PC-3 (cell line): ENCODE measurements around the gene MYO6. TPM values are rescaled to one million over a fixed set of nuclear protein-coding genes. Genes with fewer than 3 reads are reported as not detected.

Experiments used
- ATAC-seq: fragments of 200-7000 bp; cut with Tn5 transposase; 2 replicates; pipeline ENCODE4 v1.9.1; 2020; ENCODE audit warnings: mild to moderate bottlenecking, moderate library complexity
- BruUV-seq: library from RNA; stranded (reverse); fragments of 400-500 nt; replicated peaks from 2 replicates; lab custom pipeline; 2021; lab: Mats Ljungman, UMichigan
- CTCF ChIA-PET: fragments of 300-600 bp; sonication (Branson Sonifier 250); formaldehyde crosslinking; loops from one replicate; lab custom pipeline; 2022; ENCODE audit warnings: antibody characterized with exemption; lab: Charles Lee
- POLR2A ChIA-PET: fragments of 300-600 bp; sonication (Branson Sonifier 250); formaldehyde crosslinking; loops from one replicate; lab custom pipeline; 2022; ENCODE audit warnings: antibody characterized with exemption; ENCODE audit not compliant: unreplicated experiment; lab: Charles Lee
- DNase-seq: peaks from one replicate; pipeline ENCODE4 v3.0.0-alpha.2; 2015
- H2AFZ ChIP-seq: fragments of 300-600 bp; sonication (generic); 2 replicates; pipeline ENCODE4 v1.6.0; 2016; ENCODE audit warnings: antibody characterized with exemption, low read length
- H3F3A ChIP-seq: fragments of 300-600 bp; sonication (generic); one replicate; pipeline ENCODE4 v1.6.0; 2017; ENCODE audit warnings: antibody characterized with exemption, low read length, control low read depth, mild to moderate bottlenecking; ENCODE audit not compliant: unreplicated experiment
- H3K27ac ChIP-seq: fragments of 300-600 bp; sonication (generic); 2 replicates; pipeline ENCODE4 v1.5.1; 2016; ENCODE audit warnings: mild to moderate bottlenecking, low read length
- H3K27me3 ChIP-seq: fragments of 300-600 bp; sonication (generic); 2 replicates; pipeline ENCODE4 v1.6.1; 2016; ENCODE audit warnings: low read length, mixed read lengths
- H3K36me3 ChIP-seq: fragments of 300-600 bp; sonication (generic); 2 replicates; pipeline ENCODE4 v1.6.1; 2016; ENCODE audit warnings: low read depth, mixed run types, low read length, mixed read lengths
- H3K4me1 ChIP-seq: fragments of 300-600 bp; sonication (generic); 2 replicates; pipeline ENCODE4 v1.5.1; 2016; ENCODE audit warnings: low read length; ENCODE audit not compliant: insufficient read depth
- H3K4me2 ChIP-seq: fragments of 300-600 bp; sonication (generic); 2 replicates; pipeline ENCODE4 v1.6.0; 2016; ENCODE audit warnings: low read length
- H3K4me3 ChIP-seq: fragments of 300-600 bp; sonication (generic); 2 replicates; pipeline ENCODE4 v1.5.1; 2016; ENCODE audit warnings: mild to moderate bottlenecking, low read length, mixed read lengths
- H3K79me2 ChIP-seq: fragments of 300-600 bp; sonication (generic); 2 replicates; pipeline ENCODE4 v1.6.1; 2017; ENCODE audit warnings: low read length, mixed read lengths
- H3K9ac ChIP-seq: fragments of 300-600 bp; sonication (generic); 2 replicates; pipeline ENCODE4 v1.6.0; 2016; ENCODE audit warnings: mild to moderate bottlenecking, low read length
- H3K9me2 ChIP-seq: fragments of 300-600 bp; sonication (generic); replicated peaks from 2 replicates; pipeline ENCODE4 v1.6.1; 2016; ENCODE audit warnings: mixed run types, low read length, mixed read lengths
- H3K9me3 ChIP-seq: fragments of 300-600 bp; sonication (generic); 2 replicates; pipeline ENCODE4 v1.6.1; 2016; ENCODE audit warnings: low read length, mixed read lengths
- H4K20me1 ChIP-seq: fragments of 300-600 bp; sonication (generic); 2 replicates; pipeline ENCODE4 v1.6.1; 2016; ENCODE audit warnings: low read length, mixed read lengths
- EZH2 ChIP-seq: fragments of 300-600 bp; sonication (generic); IDR thresholded peaks from one replicate; pipeline ENCODE4 v1.6.1; 2017; ENCODE audit warnings: antibody characterized with exemption, mild to moderate bottlenecking, low read length; ENCODE audit not compliant: unreplicated experiment
- EZH2phosphoT487 ChIP-seq: fragments of 300-600 bp; sonication (generic); IDR thresholded peaks from 2 replicates; pipeline ENCODE4 v1.6.1; 2018; ENCODE audit warnings: mild to moderate bottlenecking, antibody characterized with exemption, low read length, borderline replicate concordance
- intact Hi-C: fragments of 100-400 bp; cut with micrococcal nuclease; formaldehyde crosslinking; loops from 2 replicates; pipeline ENCODE4 v1.9.0; 2023
- total RNA-seq: library from RNA; depleted of rRNA; stranded (reverse); fragments of >200 nt; gene quantifications from 2 replicates; pipeline ENCODE4 v1.2.3, GENCODE V29; 2014
- TF ChIP-seq, protein P1 (sequence below): fragments of 300-600 bp; sonication (generic); conservative IDR thresholded peaks from 2 replicates; pipeline ENCODE4 v1.5.1; 2017; ENCODE audit warnings: antibody characterized with exemption, low read depth, mild to moderate bottlenecking, low read length

MYO6 gene
- total RNA-seq, 1 experiment from 2014 or later, result 10.2 TPM

DNA sequence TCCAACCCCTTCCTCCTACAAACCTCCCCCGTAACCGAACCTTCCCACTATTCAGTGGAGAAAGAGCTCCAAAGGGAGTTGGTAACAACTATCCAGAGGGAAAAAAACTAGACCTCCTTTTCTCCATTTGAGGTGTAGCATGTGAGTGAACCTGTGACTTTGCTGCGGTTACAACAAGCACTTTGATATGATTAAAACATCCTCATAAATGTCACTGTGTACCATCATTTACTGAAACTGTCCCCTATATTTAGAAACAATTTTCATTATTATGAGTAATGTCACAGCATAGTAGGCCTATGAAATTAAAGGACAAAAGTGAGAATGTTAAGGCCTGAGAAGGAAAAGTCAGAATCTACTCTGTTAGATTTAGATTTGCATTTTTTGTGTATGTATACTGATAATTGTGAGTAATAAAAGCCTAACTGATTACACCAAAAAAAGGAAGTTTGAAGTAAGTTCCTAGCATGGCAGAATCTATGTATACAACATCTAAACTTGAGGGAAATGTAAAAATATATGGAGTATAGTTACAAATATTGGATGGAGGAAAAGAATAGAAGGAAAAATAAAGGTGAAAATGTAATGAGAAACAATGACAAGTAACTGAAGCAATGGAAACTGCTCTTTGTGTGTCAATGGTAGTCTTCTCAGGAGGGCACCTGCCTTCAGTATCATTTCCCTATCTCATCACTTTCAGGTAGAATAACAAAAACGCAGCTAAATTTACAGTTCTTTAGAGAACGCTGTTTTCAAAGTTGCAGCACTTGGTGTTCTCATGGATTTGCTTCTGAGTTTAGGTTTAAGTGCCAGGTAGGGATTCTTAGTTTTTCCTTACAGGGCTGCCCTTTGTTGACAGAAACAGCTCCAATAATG, 177.5 kb downstream of the MYO6 start:
- H3K27ac ChIP-seq, result no peak overlapping the region
- DNase-seq, result no peak
- intact Hi-C loops, result no loop called here
- no peaks in the 10 kb centered on the region for H3F3A ChIP-seq
- no peak for ATAC-seq
- H3K4me1 ChIP-seq, result no peaks in the 10 kb centered on the region
- H3K9me3 ChIP-seq, result no peaks in the 10 kb centered on the region
- H3K36me3 ChIP-seq, result no peaks in the 10 kb centered on the region
- no TSS peak for BruUV-seq
- H3K9me2 ChIP-seq, result no peaks in the 10 kb centered on the region
- no peak overlapping the region for H2AFZ ChIP-seq
- H3K27me3 ChIP-seq, result no peaks in the 10 kb centered on the region
- no peaks in the 10 kb centered on the region for H3K79me2 ChIP-seq
- ChIA-PET CTCF (no interaction called here), POLR2A (no interaction called here)
- no peaks in the 10 kb centered on the region for H4K20me1 ChIP-seq
- no peak overlapping the region for H3K9ac ChIP-seq
- no peak overlapping the region for H3K4me3 ChIP-seq
- H3K4me2 ChIP-seq, result no peak overlapping the region
- TF ChIP-seq EZH2phosphoT487 (no peak), EZH2 (no peak)
- TF ChIP-seq, protein P1, sequence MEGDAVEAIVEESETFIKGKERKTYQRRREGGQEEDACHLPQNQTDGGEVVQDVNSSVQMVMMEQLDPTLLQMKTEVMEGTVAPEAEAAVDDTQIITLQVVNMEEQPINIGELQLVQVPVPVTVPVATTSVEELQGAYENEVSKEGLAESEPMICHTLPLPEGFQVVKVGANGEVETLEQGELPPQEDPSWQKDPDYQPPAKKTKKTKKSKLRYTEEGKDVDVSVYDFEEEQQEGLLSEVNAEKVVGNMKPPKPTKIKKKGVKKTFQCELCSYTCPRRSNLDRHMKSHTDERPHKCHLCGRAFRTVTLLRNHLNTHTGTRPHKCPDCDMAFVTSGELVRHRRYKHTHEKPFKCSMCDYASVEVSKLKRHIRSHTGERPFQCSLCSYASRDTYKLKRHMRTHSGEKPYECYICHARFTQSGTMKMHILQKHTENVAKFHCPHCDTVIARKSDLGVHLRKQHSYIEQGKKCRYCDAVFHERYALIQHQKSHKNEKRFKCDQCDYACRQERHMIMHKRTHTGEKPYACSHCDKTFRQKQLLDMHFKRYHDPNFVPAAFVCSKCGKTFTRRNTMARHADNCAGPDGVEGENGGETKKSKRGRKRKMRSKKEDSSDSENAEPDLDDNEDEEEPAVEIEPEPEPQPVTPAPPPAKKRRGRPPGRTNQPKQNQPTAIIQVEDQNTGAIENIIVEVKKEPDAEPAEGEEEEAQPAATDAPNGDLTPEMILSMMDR, result no peak

DNA sequence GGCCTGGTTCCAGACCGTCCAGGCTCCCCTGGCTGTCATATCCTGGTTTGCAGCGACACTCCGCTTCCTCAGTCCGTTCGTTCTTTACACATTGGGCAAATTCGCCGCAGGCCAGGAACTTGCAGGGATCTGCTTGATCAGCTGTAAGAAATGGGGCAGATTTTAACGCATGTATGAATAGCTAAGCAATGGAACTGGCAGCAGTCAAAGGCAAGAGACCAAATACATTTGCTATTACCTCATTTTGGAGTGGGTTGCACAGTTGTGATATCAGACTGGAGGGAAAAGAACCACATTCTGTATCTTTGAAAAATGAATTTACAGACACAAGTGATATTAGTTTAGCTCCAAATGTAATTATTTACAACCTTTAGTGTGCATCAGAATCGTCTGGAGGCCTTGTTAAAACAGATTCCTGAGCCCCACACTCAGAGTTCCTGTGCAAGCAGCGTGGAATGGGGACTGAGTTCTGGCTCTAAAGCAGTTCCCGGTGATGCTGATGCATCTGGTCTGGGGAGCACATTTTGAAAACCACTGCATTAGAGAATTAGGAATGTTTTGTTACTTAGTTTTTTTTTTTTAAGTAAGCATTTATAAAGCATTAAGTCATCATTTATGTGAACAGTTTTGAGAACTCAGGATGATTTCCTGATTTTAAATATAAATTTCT, 182.1 kb downstream of the MYO6 start:
- ChIA-PET CTCF (no interaction called here), POLR2A (no interaction called here)
- no peaks in the 10 kb centered on the region for H3K9me3 ChIP-seq
- ATAC-seq (no peak), DNase-seq (no peak)
- no peaks in the 10 kb centered on the region for H3F3A ChIP-seq
- no peak overlapping the region for H2AFZ ChIP-seq
- no peaks in the 10 kb centered on the region for H3K9me2 ChIP-seq
- no peaks in the 10 kb centered on the region for H3K27me3 ChIP-seq
- H3K4me3 ChIP-seq, result no peak overlapping the region
- H3K4me1 ChIP-seq, result peaks cover 5% of the 10 kb centered on the region; the same call in 1 of the 2 replicates
- intact Hi-C loops, result loop anchor here (5.0 kb wide), 1 partner anchor 74 kb away; no protein-coding TSS in a partner anchor
- no peaks in the 10 kb centered on the region for H4K20me1 ChIP-seq
- no peaks in the 10 kb centered on the region for H3K79me2 ChIP-seq
- no peak overlapping the region for H3K9ac ChIP-seq
- H3K27ac ChIP-seq, result no peak overlapping the region
- no TSS peak for BruUV-seq
- TF ChIP-seq EZH2phosphoT487, result no peak
- no peak for TF ChIP-seq EZH2
- TF ChIP-seq, protein P1, result no peak
- no peak overlapping the region for H3K4me2 ChIP-seq
- no peaks in the 10 kb centered on the region for H3K36me3 ChIP-seq
